Fibroblast of gingiva (primary cell): ENCODE measurements around the gene ERO1B.

Experiments
- DNase-seq: peaks from one replicate; pipeline ENCODE4 v3.0.0-alpha.2; 2011; ENCODE audit warnings: low read depth

ERO1B gene

GRCh38 chr1:236301080-236301957 is 19.6 kb upstream of the ERO1B start:
- DNase-seq = no peak

- DNase-seq = no peak
Observed at GRCh38 chr1:236297161-236297560, 15.4 kb upstream of the ERO1B start.

DNA sequence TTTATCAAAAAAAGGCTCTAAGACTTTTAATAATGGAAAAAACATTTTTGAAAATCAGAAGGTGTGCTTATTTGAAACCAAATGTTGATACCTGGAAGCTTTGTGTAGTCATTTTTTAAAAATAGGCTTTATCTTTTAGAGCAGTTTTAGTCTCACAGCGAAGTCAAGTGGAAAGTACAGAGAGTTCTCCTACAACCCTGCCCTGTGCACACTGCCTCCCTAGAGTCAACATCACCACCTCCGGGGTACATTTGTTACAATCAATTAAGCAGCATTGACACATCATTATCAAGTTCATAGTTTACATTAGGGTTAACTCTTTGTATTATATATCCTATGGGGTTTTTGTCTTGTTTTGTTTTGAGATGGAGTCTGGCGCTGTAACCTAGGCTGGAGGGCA is 10.7 kb upstream of the ERO1B start:
- no peak for DNase-seq

DNA sequence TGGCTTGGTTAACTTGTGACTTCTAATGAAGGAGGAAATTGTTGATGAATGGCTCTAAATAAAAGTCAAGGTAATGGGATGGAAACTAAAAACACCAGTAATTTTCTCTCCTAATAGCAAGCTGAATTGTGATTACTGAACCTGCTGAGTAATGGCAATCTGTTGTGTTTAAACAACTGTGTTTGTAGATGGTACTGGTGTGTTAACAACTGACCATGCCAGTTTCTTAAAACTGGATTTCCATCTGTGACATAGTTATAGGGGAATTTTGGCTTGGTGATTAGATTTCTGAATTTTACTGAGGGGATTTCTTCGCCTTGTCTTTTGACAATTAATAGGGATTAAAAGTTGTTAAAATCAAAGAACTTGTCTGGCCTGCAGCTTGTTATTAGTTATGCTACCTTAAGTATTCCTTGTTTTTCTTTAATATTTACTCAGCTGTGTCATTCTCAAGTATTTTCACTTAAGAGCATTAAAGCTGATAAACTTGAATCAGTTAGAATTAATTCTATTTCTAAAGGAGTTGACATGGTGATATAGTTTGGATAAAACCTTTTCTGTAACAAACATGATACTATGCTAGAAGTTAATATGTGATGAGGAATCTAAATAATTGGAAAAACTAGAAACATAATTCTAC is 7.9 kb upstream of the ERO1B start:
- DNase-seq = no peak

GRCh38 chr1:236288620-236288976 is 6.8 kb upstream of the ERO1B start:
- DNase-seq = no peak

GRCh38 chr1:236287757-236288619 is 6.2 kb upstream of the ERO1B start:
- no peak for DNase-seq

GRCh38 chr1:236287356-236287755 is 5.6 kb upstream of the ERO1B start:
- DNase-seq = no peak

DNA sequence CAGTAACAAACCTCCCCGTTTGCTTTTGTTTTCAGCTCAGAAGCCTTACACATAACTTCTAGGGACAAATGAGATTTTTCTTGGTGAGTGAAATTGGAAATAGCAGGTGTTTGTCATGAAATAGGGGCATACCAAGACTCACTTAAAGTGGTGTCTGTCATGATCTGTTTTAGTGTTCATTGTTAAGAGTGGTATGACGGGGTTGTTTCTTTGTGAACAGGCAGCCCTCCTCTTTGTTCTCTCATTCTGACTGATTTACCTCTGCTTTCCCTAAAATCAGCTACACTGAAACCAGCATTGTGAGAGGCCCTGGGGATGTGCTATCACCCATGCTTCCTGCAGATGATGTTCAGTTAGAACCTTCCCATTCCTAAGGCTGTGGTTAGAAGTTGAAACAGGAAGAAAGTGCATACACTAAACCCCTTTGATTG is 2.5 kb upstream of the ERO1B start:
- no peak for DNase-seq

DNA sequence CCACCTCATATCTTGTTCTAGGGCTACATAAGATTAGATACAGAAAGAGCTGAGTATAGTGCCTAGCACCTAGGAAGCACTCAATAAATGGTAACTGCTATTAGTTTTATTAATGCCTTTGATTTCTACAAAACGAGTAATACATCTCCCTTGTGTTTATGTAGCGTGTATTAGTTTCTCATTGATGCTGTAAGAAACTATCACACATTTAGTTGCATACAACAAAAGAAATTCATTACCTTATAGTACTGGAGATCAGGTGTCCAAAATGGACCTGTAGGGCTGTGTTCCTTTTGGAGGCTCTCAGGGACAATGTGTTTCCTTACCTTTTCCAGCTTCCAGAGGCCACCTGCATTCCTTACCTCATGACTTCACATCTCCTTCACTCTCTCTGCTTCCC is 961 bp upstream of the ERO1B start:
- DNase-seq = no peak

DNA sequence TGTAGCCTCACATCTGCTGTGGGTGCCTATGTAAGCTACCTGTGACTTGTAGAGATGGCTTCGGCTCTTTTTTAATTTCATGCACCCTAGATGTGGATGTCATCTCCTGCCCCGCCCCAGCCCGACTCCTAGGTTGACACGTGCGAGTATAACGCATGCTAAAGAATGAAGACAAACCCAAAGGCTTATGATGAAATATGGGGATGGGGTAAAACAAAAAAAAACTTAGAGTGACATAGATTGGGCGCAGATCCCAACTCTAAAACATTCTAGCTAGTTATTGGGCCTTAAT is 613 bp upstream of the ERO1B start:
- no peak for DNase-seq

- no peak for DNase-seq
Observed at GRCh38 chr1:236281198-236281653, 532 bp downstream of the ERO1B start.

DNA sequence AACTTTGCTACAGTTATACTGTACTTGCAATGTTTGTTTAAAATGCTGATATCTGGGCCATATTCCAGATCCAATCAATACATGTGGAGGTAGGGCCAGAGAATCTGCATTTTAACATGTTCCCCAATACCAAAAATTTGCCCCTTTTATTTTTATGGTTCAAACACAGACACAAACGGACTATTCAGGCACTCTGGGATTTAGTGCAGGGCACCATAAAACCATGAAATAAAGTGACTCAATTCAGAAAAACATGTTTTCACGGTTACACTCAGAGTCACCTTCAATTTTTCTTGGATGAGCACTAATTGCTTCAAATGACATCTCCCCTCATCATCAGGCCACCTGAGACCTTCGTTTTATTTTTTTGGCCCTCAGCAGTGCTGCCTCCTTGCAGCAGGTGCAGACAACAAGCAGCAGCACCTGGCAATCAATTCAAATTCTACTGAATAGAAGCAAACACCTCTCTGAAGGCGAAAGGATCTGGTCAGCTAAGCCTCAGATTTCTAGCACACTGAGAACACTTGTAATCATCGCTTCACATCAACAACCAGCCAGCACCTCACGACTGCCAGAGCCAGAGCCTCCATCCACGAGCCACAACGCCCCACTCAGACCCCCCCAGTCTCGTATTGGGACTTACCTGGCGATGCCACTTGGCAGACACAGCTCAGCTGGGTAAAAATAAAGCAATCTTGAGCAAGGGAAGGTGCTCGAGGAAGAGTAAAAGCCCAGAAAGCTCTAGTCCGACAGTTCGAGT is 1.1 kb downstream of the ERO1B start:
- DNase-seq = no peak

DNA sequence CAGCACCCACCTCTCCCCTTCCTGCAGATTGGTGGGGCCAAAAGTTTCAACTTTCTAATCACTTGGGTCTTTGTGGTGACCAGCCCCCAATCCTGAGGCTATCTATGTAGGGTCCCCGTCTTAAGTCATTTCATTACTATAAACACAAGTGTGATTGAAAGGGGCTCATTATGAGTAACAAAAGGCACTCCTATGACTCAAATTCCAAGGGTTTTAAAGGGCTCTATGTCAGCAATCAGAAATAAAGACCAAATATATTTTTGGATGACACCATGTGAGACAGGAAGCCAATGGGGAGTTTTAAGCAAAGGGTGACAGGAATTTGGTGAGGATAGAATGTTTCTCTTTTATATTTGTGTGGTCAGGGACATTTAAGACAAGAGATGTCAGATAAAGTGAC is 6.2 kb downstream of the ERO1B start:
- DNase-seq = no peak

DNA sequence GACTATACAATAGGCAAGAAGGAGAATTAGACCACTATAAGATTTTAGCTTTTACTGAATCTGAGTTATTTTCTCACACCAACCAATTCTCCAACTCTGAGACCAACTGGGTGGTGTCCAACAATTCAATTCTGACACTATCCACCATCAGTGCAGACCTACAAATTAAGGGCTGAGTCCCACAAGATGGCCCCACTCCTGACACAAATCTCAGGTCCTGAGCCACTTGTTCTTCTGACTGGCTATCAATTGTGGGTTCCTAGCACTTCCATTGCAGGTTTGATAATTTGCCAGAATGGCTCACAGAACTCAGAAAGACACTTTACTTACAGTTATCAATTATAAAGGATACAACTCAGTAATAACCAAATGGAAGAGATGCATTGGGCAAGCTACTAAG is 6.7 kb downstream of the ERO1B start:
- DNase-seq = no peak

DNA sequence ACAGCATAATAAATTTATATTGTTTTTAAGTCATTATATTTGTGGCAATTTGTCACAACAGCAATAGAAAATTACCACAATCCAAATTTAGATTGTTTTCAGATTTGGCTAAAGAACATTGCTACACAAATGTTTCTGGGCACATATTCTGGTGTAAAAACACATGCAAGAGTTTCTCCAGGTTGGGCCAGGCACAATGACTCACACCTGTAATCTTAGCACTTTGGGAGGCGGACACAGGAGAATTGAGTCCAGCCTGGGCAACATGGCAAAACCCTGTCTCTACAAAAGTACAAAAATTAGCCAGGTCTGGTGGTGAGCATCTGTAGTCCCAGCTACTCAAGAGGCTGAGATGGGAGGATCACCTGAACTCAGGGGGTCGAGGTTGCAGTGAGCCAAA is 8.4 kb downstream of the ERO1B start:
- no peak for DNase-seq

DNA sequence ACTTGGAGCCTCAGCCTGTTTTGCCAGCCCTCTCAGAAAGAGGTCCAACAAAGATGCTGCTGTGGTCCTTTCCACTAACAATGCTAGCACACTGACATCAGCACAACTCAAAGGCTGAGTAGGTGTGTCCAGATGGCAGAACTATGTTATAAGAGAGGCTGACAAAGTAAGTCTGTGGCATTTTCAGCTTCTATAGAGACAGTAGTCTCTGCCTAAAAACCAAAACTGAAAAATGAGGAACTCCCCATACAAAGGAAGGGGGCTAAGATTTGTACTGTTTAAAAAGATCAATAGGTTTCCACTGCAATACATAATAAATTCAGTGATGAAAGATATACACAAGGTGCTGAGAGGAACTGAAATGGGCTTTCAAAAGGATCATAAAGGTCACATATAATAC is 12.3 kb downstream of the ERO1B start:
- DNase-seq = no peak

DNA sequence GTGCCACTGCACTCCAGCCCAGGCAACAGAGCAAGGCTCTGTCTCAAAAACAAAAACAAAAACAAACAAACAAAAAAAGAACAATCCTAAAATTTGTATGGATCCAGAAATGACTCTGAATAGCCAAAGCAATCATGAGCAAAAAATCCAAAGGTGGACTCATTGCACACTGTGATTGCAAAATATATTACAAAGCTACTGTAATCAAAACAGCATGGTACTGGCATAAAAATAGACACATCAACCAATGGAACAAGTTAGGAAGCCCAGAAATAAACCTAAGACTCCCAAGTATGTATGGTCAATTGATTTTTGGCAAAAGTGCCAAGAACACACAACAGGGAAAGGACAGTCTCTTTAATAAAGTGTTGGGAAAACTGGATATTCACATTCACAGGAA is 19.9 kb downstream of the ERO1B start:
- DNase-seq = no peak

GRCh38 chr1:236261033-236261432 is 20.7 kb downstream of the ERO1B start:
- no peak for DNase-seq

- no peak for DNase-seq
Observed at GRCh38 chr1:236259043-236259442, 22.7 kb downstream of the ERO1B start.

DNA sequence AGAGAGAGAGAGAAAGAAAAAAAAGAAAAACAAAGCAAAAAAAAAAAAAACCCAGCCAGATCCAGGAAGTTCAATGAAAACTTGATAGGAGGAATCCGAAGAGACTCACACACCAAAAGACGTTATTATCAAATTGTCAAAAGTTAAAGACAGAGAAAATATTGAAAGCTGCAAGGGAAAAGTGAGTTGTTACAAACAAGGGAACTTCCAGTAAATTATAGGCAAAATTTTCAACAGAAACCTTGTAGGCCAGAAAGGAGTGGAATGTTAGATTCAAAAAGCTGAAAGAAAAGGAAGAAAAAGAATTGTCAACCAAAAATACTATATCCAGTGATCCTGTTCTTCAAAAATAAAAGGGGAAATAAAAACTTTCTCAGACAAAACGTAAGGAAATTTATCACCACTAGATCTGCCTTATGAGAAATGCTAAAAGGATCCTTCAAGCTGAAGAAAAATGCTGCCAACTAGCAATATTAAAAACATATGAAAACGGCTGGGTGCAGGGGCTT is 23.6 kb downstream of the ERO1B start:
- no peak for DNase-seq

- DNase-seq = no peak
Observed at GRCh38 chr1:236257216-236257615, 24.5 kb downstream of the ERO1B start.
